H1 (cell line): ENCODE results near the gene TRAF1. TPM values are rescaled to one million over a fixed set of nuclear protein-coding genes. Genes with fewer than 3 reads are reported as not detected.

Source experiments
- CTCF ChIA-PET: fragments of 300-600 bp; sonication (Branson Sonifier 250); formaldehyde crosslinking; loops from one replicate; lab custom pipeline; 2021; ENCODE audit not compliant: partially characterized antibody; lab: Charles Lee
- POLR2A ChIA-PET: fragments of 300-600 bp; sonication (Branson Sonifier 250); formaldehyde crosslinking; loops from one replicate; lab custom pipeline; 2021; ENCODE audit warnings: inconsistent platforms; ENCODE audit not compliant: partially characterized antibody; lab: Charles Lee
- DNase-seq, 2 experiments: peaks; one replicate each; pipeline versions ENCODE4 v3.0.0 to v3.0.0-alpha.2; 2010 to 2022; ENCODE audit warnings: low spot score in 2 of 2, low read depth in 1 of 2, mixed read lengths in 1 of 2
- FAIRE-seq: peaks from 2 replicates; lab custom pipeline; 2011; peaks lifted over from hg19 to GRCh38; lab: Jason Lieb, UNC
- H2AFZ ChIP-seq: 2 replicates; pipeline ENCODE4 v1.8.1; 2012; ENCODE audit warnings: low read length, inconsistent platforms
- H2AK5ac ChIP-seq: 2 replicates; pipeline ENCODE4 v1.6.1; 2013; ENCODE audit warnings: low read depth, low read length
- H2BK120ac ChIP-seq: replicated peaks from 2 replicates; pipeline ENCODE3; 2013; ENCODE audit warnings: low read depth, low read length, inconsistent platforms
- H2BK12ac ChIP-seq: 2 replicates; pipeline ENCODE4 v1.6.1; 2013; ENCODE audit warnings: low read depth, low read length
- H2BK15ac ChIP-seq: 2 replicates; pipeline ENCODE4 v1.6.1; 2013; ENCODE audit warnings: low read length
- H2BK20ac ChIP-seq: 2 replicates; pipeline ENCODE4 v1.6.1; 2013; ENCODE audit warnings: low read length
- H2BK5ac ChIP-seq: 2 replicates; pipeline ENCODE4 v1.6.1; 2013; ENCODE audit warnings: low read depth, low read length
- H3K14ac ChIP-seq: 2 replicates; pipeline ENCODE4 v1.6.1; 2013; ENCODE audit warnings: inconsistent platforms; ENCODE audit not compliant: insufficient read length
- H3K18ac ChIP-seq: 2 replicates; pipeline ENCODE4 v1.6.1; 2013; ENCODE audit warnings: low read length; ENCODE audit errors: extremely low read depth
- H3K23ac ChIP-seq: 2 replicates; pipeline ENCODE4 v1.6.1; 2013; ENCODE audit warnings: inconsistent platforms; ENCODE audit not compliant: insufficient read length
- H3K23me2 ChIP-seq: 2 replicates; pipeline ENCODE4 v1.6.1; 2013; ENCODE audit warnings: low read depth, low read length
- H3K27ac ChIP-seq: 2 replicates; pipeline ENCODE4 v1.6.1; 2011; ENCODE audit warnings: low read depth, low read length, inconsistent platforms
- H3K27me3 ChIP-seq, 4 experiments: replicated peaks in 1 of 4; 1 replicate in 1 of 4; 2 replicates in 3 of 4; pipeline versions ENCODE4 v1.6.1 to v1.8.1; 2011 to 2013; ENCODE audit warnings: low read length in 3 of 4, mild to moderate bottlenecking in 3 of 4, inconsistent platforms in 2 of 4, mixed read lengths in 2 of 4, moderate library complexity in 1 of 4; ENCODE audit not compliant: control insufficient read depth in 3 of 4, insufficient read depth in 3 of 4; ENCODE audit errors: extremely low read depth in 1 of 4
- H3K36me3 ChIP-seq, 4 experiments: 2 replicates each; pipeline versions ENCODE4 v1.6.1 to v1.8.1; 2011 to 2013; ENCODE audit warnings: mild to moderate bottlenecking in 4 of 4, low read length in 3 of 4, moderate library complexity in 2 of 4, control low read depth in 1 of 4, inconsistent platforms in 1 of 4; ENCODE audit not compliant: insufficient read depth in 4 of 4, control insufficient read depth in 2 of 4
- H3K4ac ChIP-seq: replicated peaks from 2 replicates; pipeline ENCODE3; 2013; ENCODE audit warnings: low read length, low read depth, mixed read lengths, inconsistent platforms; ENCODE audit not compliant: insufficient read length
- H3K4me1 ChIP-seq, 4 experiments: replicated peaks in 1 of 4; 1 replicate in 1 of 4; 2 replicates in 3 of 4; pipeline versions ENCODE4 v1.6.1 to v1.8.1; 2011 to 2013; ENCODE audit warnings: low read length in 3 of 4, inconsistent platforms in 2 of 4, mixed read lengths in 1 of 4; ENCODE audit not compliant: insufficient read depth in 4 of 4, control insufficient read depth in 3 of 4
- H3K4me2 ChIP-seq, 2 experiments: 2 replicates each; pipeline versions ENCODE4 v1.6.1 to v1.8.1; 2011 to 2013; ENCODE audit warnings: low read depth in 2 of 2, low read length in 2 of 2, control low read depth in 1 of 2, inconsistent platforms in 1 of 2, mild to moderate bottlenecking in 1 of 2; ENCODE audit not compliant: insufficient read depth in 1 of 2
- H3K4me3 ChIP-seq, 4 experiments: fragments of 200-600, 300-600 bp in 1 of 4; sonication (generic), shearing (Covaris generic), sonication (Bioruptor Twin) in 1 of 4; 2 replicates each; pipeline versions ENCODE4 v1.5.1 to v1.8.1; 2011 to 2016; ENCODE audit warnings: low read length in 4 of 4, low read depth in 3 of 4, control low read depth in 2 of 4, inconsistent platforms in 2 of 4, mild to moderate bottlenecking in 2 of 4, mixed read lengths in 1 of 4, moderate library complexity in 1 of 4; ENCODE audit not compliant: insufficient read depth in 2 of 4; ENCODE audit errors: extremely low read depth in 1 of 4
- H3K56ac ChIP-seq: replicated peaks from 2 replicates; pipeline ENCODE3; 2013; ENCODE audit warnings: low read depth, mild to moderate bottlenecking, mixed read lengths, low read length, inconsistent platforms; ENCODE audit not compliant: insufficient read length
- H3K79me1 ChIP-seq: 2 replicates; pipeline ENCODE4 v1.6.1; 2013; ENCODE audit warnings: low read depth, low read length, control low read depth
- H3K79me2 ChIP-seq, 2 experiments: 2 replicates each; pipeline versions ENCODE4 v1.6.1 to v1.8.1; 2012 to 2013; ENCODE audit warnings: low read length in 2 of 2, mild to moderate bottlenecking in 2 of 2, inconsistent platforms in 1 of 2; ENCODE audit not compliant: insufficient read depth in 2 of 2, control insufficient read depth in 1 of 2
- H3K9ac ChIP-seq, 4 experiments: replicated peaks in 1 of 4; 1 replicate in 1 of 4; 2 replicates in 3 of 4; pipeline versions ENCODE4 v1.6.1 to v1.8.1; 2011 to 2013; ENCODE audit warnings: low read depth in 3 of 4, low read length in 3 of 4, control low read depth in 2 of 4, mild to moderate bottlenecking in 2 of 4, moderate library complexity in 2 of 4, inconsistent platforms in 1 of 4; ENCODE audit errors: extremely low read depth in 1 of 4
- H3K9me3 ChIP-seq, 2 experiments: 2 replicates each; pipeline versions ENCODE4 v1.6.1 to v1.8.1; 2012 to 2013; ENCODE audit warnings: mild to moderate bottlenecking in 2 of 2, moderate library complexity in 2 of 2, control low read depth in 1 of 2, inconsistent platforms in 1 of 2, low read depth in 1 of 2, low read length in 1 of 2, mixed read lengths in 1 of 2; ENCODE audit not compliant: insufficient read depth in 2 of 2
- H4K20me1 ChIP-seq, 2 experiments: replicated peaks in 1 of 2; 2 replicates each; pipeline versions ENCODE3 to v1.8.1; 2011 to 2013; ENCODE audit warnings: inconsistent platforms in 2 of 2, low read length in 2 of 2, mild to moderate bottlenecking in 1 of 2; ENCODE audit not compliant: insufficient read depth in 2 of 2, control insufficient read depth in 1 of 2
- H4K5ac ChIP-seq: 2 replicates; pipeline ENCODE4 v1.6.1; 2013; ENCODE audit warnings: low read length, low read depth, mixed read lengths, inconsistent platforms; ENCODE audit not compliant: insufficient read length
- H4K8ac ChIP-seq: 2 replicates; pipeline ENCODE4 v1.8.0; 2013; ENCODE audit warnings: mild to moderate bottlenecking, moderate library complexity, low read length, inconsistent platforms; ENCODE audit not compliant: insufficient read depth; ENCODE audit errors: extremely low read depth
- H4K91ac ChIP-seq: replicated peaks from 2 replicates; pipeline ENCODE3; 2013; ENCODE audit warnings: low read length, mixed read lengths, inconsistent platforms; ENCODE audit not compliant: insufficient read length
- CEBPB ChIP-seq: IDR thresholded peaks from 2 replicates; pipeline ENCODE4 v1.6.1; 2012; ENCODE audit warnings: low read depth, low read length
- CREB1 ChIP-seq: IDR thresholded peaks from 2 replicates; pipeline ENCODE4 v1.6.1; 2012; ENCODE audit warnings: inconsistent platforms
- EZH2 ChIP-seq: fragments of 200-600 bp; sonication (generic); IDR thresholded peaks from 2 replicates; pipeline ENCODE4 v1.7.1; 2012; ENCODE audit warnings: low read depth, mild to moderate bottlenecking, moderate library complexity, low read length, inconsistent platforms; ENCODE audit not compliant: severe bottlenecking
- KDM1A ChIP-seq: fragments of 200-600, 300-600 bp; sonication (generic); IDR thresholded peaks from 2 replicates; pipeline ENCODE4 v1.7.1; 2016; ENCODE audit warnings: mild to moderate bottlenecking, low read length, borderline replicate concordance
- KDM5A ChIP-seq: fragments of 200-600 bp; IDR thresholded peaks from 2 replicates; pipeline ENCODE4 v1.7.1; 2012; ENCODE audit warnings: mild to moderate bottlenecking, low read length, inconsistent platforms, mixed read lengths
- MAFK ChIP-seq: IDR thresholded peaks from 2 replicates; pipeline ENCODE4 v1.6.1; 2012; ENCODE audit warnings: low read depth, mild to moderate bottlenecking, improper control_type of control experiment, low read length
- POLR2A ChIP-seq, 2 experiments: IDR thresholded peaks; 1 replicate in 1 of 2; 2 replicates in 1 of 2; pipeline ENCODE4 v1.6.1; 2011; ENCODE audit warnings: low read depth in 2 of 2, low read length in 2 of 2, mild to moderate bottlenecking in 2 of 2; ENCODE audit errors: control extremely low read depth in 1 of 2
- SP2 ChIP-seq: IDR thresholded peaks from 2 replicates; pipeline ENCODE4 v1.6.1; 2012; ENCODE audit warnings: mild to moderate bottlenecking, low read length, inconsistent platforms
- TBP ChIP-seq: IDR thresholded peaks from 2 replicates; pipeline ENCODE4 v1.6.1; 2011; ENCODE audit warnings: low read depth, low read length, improper control_type of control experiment
- TEAD4 ChIP-seq: IDR thresholded peaks from 2 replicates; pipeline ENCODE4 v1.6.1; 2012; ENCODE audit warnings: low read depth, low read length, inconsistent platforms, mixed read lengths
- WGBS, 2 experiments: shearing (Covaris generic) in 1 of 2; methylation state at CpG; one replicate each; pipeline versions ENCODE4 v1.1.6 to v1.1.7; 2013 to 2015; ENCODE audit warnings: low lambda C conversion rate in 2 of 2, mixed read lengths in 2 of 2, inconsistent platforms in 1 of 2, low coverage in 1 of 2, missing lambda C conversion rate in 1 of 2; ENCODE audit not compliant: insufficient replicate concordance in 2 of 2, insufficient coverage in 1 of 2, insufficient read length in 1 of 2; ENCODE audit errors: extremely low coverage in 1 of 2, missing lambda C conversion rate in 1 of 2; 5-methylcytosine and 5-hydroxymethylcytosine counted together
- polyA plus RNA-seq, 7 experiments: library from polyadenylated mRNA; depleted of rRNA in 3 of 7; stranded (reverse) in 5 of 7; unstranded in 2 of 7; fragments of >200 nt in 5 of 7; fragments of 200-250 nt in 2 of 7; gene quantifications; 1 replicate in 5 of 7; 2 replicates in 1 of 7; 4 replicates in 1 of 7; pipeline versions ENCODE4 v1.2.1 to v1.2.3, GENCODE V29; 2011 to 2013; ENCODE audit warnings: missing spikeins in 2 of 7, mixed read lengths in 2 of 7
- total RNA-seq: library from RNA; stranded (reverse); fragmentation: NEBNext Ultra II Directional; extraction: Animal tissue kit (Norgen Biotek cat#: 25700); gene quantifications from 2 replicates; pipeline ENCODE4 v1.2.1, GENCODE V29; 2021
- TF ChIP-seq, protein P1 (sequence below): IDR thresholded peaks from 2 replicates; pipeline ENCODE4 v1.6.1; 2012; ENCODE audit warnings: inconsistent platforms

TRAF1 gene
- total and polyA plus RNA-seq, 2 of the 8 experiments (the other 6 are each of a cell fraction or from before 2014, with no cell fraction given), result 1.6 to 3.2 TPM

DNA sequence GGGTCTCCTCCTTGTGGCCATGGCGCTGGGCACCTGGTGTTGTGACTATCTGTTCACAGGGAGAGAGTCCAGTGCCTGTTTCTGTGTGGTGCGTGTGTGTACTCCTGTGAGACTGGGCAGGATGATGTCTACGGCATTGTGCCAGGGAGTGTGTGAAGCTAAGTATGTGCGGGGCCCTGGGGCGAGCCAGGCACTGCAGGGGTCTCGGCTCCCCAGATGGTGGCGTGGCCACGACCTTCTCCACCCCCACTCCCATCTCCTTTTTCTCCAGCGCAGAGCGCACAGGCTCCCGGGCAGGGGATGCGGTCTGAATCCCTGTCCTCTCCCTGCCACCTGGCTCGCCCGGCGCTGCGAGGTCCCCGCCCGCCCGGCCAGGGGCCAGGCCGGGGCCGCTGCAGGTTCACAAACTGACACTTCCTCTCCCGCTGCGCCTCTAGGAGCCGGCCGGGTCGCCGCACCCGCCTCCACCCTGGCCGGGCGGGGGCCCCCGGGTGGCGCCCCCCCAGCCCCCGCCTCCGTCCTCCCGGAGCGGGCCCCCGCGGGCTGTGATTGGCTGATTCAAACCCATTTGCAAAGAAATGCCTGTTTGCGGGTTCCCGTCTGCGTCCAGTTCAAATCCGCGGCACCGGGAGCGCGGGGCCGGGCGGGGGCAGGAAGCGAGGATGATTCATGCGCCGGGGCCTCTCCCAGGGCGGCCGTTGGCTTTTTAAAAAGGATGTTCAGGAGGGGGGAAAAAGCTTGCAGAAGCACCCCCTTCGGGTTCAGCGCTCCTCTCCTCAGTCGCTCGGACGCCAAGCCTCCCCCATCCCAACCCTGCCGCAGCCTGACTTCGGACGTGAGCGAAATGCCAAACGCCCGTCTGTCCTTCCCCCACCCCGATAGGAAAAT lies 50.4 kb downstream of the TRAF1 start:
- H3K9me3 ChIP-seq, result no peaks in the 10 kb centered on the region
- H3K4me3 ChIP-seq, result peak overlapping the region; percentile 36 to 86 (median 50)
- peak overlapping the region; percentile 48 for H3K56ac ChIP-seq
- H3K27ac ChIP-seq, result 0 out of 2 replicates have a peak overlapping the region, but pooled peaks have one; percentile 50
- H3K79me2 ChIP-seq, result no peaks in the 10 kb centered on the region
- H4K8ac ChIP-seq, result peak overlapping the region; percentile 80
- H3K4me1 ChIP-seq, result peaks cover 23 to 48% (median 35%) of the 10 kb centered on the region in 4 experiments
- H4K91ac ChIP-seq, result peak overlapping the region; percentile 96
- H2BK12ac ChIP-seq, result peak overlapping the region; percentile 93
- H3K4me2 ChIP-seq, result peak overlapping the region; percentile 79 to 85
- no peaks in the 10 kb centered on the region for H4K20me1 ChIP-seq
- H2BK5ac ChIP-seq, result peak overlapping the region; percentile 82; the same call in 1 of the 2 replicates
- no peak overlapping the region for H3K14ac ChIP-seq
- H3K4ac ChIP-seq, result peak overlapping the region; percentile 92
- peaks cover 0 to 4% (median 1%) of the 10 kb centered on the region in 4 experiments; a peak in 3 of 7 replicates for H3K27me3 ChIP-seq
- no peak overlapping the region for H3K23ac ChIP-seq
- ChIA-PET CTCF (interaction anchor here (1.3 kb wide), 1 partner anchor 13 kb away, joined by 3 read pairs; no protein-coding TSS in a partner anchor), POLR2A (interaction anchor here (1.1 kb wide), 1 partner anchor 11 kb away, joined by 3 read pairs; no protein-coding TSS in a partner anchor)
- peak overlapping the region; percentile 95 for H2BK120ac ChIP-seq
- peaks cover 0 to 3% (median 0%) of the 10 kb centered on the region in 4 experiments; a peak in 1 of 8 replicates for H3K36me3 ChIP-seq
- H3K23me2 ChIP-seq, result peaks cover 10% of the 10 kb centered on the region
- H2AFZ ChIP-seq, result 0 out of 2 replicates have a peak overlapping the region, but pooled peaks have one; percentile 11
- 8% methylated on average over 37 of the region's 65 CpGs; no CpG with 5 or more reads in 1 of the 2 experiments for WGBS, 2 experiments
- peak overlapping the region; percentile 99; the same call in 1 of the 2 replicates for H2BK15ac ChIP-seq
- H2BK20ac ChIP-seq, result peak overlapping the region; percentile 82; the same call in 1 of the 2 replicates
- H4K5ac ChIP-seq, result peak overlapping the region; percentile 57
- peak overlapping the region; percentile 89 for H3K18ac ChIP-seq
- H2AK5ac ChIP-seq, result 0 out of 2 replicates have a peak overlapping the region, but pooled peaks have one; percentile 41
- no peaks in the 10 kb centered on the region for H3K79me1 ChIP-seq
- peak overlapping the region in 2 of 4 experiments; percentile 30 to 45; a peak in 1 of 7 replicates for H3K9ac ChIP-seq
- DNase-seq (peak; percentile 41 to 85), FAIRE-seq (no peak)
- TF ChIP-seq TBP, result no peak
- TF ChIP-seq SP2, result no peak
- TF ChIP-seq KDM1A, result peak; percentile 9; the same call in 1 of the 2 replicates
- TF ChIP-seq POLR2A (IDR thresholded peaks at IDR 0.05; ENCODE audit: control extremely low read depth in 1 of 2, low read depth in 2 of 2, low read length in 2 of 2), result 0 out of 3 replicates have a peak, but pooled peaks of 1 of the 2 experiments have one; percentile 38
- TF ChIP-seq, protein P1, sequence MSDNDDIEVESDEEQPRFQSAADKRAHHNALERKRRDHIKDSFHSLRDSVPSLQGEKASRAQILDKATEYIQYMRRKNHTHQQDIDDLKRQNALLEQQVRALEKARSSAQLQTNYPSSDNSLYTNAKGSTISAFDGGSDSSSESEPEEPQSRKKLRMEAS, result no peak; the same call in 1 of the 2 replicates
- no peak for TF ChIP-seq MAFK
- TF ChIP-seq TEAD4, result no peak
- TF ChIP-seq CEBPB, result no peak
- no peak for TF ChIP-seq CREB1
- TF ChIP-seq KDM5A, result no peak
- TF ChIP-seq EZH2, result no peak
